ENCODE measurements around the gene TBC1D1.

- TF ChIP-seq CTCF (IDR thresholded peaks at IDR 0.05) = no peak
- no peak for TF ChIP-seq POLR2AphosphoS5 (IDR thresholded peaks at IDR 0.05)
Measured at GRCh38 chr4:38013461-38014366, 122.8 kb downstream of the TBC1D1 start.

All from esophagus muscularis mucosa (tissue), 3 donors.